NB4 (cell line): ENCODE data around the gene RPS6KA2.
"Not testable (repeated sequence)": the region's sequence is repeated elsewhere in the genome, so short reads cannot be mapped to it uniquely, and the experiment has no call there.

ENCODE experiments used
- DNase-seq: peaks from one replicate; pipeline ENCODE4 v3.0.0; 2010; ENCODE audit warnings: low read depth
- H3K4me3 ChIP-seq: one replicate; pipeline ENCODE4 v1.5.1; 2011; ENCODE audit warnings: mild to moderate bottlenecking, low read depth, low read length, moderate library complexity
- MYC ChIP-seq: IDR thresholded peaks from 2 replicates; pipeline ENCODE4 v1.6.1; 2011; ENCODE audit warnings: low read depth, low read length
- POLR2A ChIP-seq: IDR thresholded peaks from 2 replicates; pipeline ENCODE4 v1.6.1; 2011; ENCODE audit warnings: mild to moderate bottlenecking; ENCODE audit not compliant: insufficient read length; ENCODE audit errors: extremely low read depth
- TF ChIP-seq, protein P1 (sequence below): IDR thresholded peaks from one replicate; pipeline ENCODE4 v1.5.1; 2012; ENCODE audit warnings: low read depth, low read length
- TF ChIP-seq, protein P2 (sequence below): IDR thresholded peaks from 2 replicates; pipeline ENCODE4 v1.6.1; 2011; ENCODE audit warnings: low read depth, low read length

Gene RPS6KA2

DNA sequence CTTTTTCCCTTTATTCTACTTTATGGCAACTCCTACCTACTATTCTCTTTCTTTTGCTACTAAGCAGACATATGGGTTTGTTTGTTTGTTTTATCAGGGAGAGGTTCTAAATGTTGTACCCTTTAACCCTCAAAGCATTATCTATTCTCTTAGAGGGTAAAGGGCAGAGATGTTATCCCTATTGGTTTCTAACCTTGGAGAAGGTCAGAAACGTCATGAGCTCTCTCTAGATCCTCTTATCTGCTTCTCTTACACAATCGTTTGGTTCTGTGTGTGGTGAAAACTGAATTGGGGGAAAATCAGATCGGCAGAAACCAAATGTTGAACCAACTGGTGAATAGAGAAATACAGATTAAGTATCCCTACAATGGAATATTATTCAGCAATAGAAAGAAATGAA is 237.9 kb downstream of the RPS6KA2 start:
- H3K4me3 ChIP-seq, result no peak overlapping the region
- TF ChIP-seq, protein P1, sequence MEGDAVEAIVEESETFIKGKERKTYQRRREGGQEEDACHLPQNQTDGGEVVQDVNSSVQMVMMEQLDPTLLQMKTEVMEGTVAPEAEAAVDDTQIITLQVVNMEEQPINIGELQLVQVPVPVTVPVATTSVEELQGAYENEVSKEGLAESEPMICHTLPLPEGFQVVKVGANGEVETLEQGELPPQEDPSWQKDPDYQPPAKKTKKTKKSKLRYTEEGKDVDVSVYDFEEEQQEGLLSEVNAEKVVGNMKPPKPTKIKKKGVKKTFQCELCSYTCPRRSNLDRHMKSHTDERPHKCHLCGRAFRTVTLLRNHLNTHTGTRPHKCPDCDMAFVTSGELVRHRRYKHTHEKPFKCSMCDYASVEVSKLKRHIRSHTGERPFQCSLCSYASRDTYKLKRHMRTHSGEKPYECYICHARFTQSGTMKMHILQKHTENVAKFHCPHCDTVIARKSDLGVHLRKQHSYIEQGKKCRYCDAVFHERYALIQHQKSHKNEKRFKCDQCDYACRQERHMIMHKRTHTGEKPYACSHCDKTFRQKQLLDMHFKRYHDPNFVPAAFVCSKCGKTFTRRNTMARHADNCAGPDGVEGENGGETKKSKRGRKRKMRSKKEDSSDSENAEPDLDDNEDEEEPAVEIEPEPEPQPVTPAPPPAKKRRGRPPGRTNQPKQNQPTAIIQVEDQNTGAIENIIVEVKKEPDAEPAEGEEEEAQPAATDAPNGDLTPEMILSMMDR, result no peak
- TF ChIP-seq, protein P2, sequence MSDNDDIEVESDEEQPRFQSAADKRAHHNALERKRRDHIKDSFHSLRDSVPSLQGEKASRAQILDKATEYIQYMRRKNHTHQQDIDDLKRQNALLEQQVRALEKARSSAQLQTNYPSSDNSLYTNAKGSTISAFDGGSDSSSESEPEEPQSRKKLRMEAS, result no peak
- TF ChIP-seq POLR2A (no peak), MYC (no peak)
- peak; percentile 25 for DNase-seq

DNA sequence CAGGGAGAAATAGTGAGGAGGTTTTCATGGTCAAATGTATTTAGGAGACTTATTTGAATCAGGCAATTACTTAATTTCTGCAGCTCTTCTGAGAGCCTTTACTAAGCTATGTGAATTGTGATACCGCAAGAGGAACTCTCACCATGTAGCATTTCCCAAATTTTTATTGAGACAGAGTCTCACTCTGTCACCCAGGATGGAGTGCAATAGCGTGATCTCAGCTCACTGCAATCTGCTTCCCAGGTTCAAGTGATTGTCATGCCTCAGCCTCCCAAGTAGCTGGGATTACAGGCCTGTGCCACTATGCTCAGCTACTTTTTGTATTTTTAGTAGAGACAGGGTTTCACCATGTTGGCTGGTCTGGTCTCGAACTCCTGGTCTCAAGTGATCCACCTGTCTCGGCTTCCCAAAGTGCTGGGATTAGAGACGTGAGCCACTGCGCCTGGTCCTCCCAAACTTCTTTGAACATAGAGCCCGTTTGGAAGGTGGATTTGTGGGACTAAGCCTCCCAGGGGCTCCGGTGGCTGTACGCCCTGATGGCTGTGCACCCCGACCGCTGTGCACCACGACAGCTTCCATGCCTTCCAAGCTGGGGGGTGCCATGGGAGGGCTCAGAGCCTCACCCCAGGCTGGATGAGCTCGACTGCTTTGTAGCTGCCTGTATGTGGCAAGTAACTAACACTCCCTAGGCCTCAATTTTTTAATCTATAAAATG is 238.6 kb downstream of the RPS6KA2 start:
- no peak for DNase-seq
- TF ChIP-seq, protein P2, result no peak
- TF ChIP-seq POLR2A (no peak), MYC (no peak)
- TF ChIP-seq, protein P1, result no peak
- no peak overlapping the region for H3K4me3 ChIP-seq

DNA sequence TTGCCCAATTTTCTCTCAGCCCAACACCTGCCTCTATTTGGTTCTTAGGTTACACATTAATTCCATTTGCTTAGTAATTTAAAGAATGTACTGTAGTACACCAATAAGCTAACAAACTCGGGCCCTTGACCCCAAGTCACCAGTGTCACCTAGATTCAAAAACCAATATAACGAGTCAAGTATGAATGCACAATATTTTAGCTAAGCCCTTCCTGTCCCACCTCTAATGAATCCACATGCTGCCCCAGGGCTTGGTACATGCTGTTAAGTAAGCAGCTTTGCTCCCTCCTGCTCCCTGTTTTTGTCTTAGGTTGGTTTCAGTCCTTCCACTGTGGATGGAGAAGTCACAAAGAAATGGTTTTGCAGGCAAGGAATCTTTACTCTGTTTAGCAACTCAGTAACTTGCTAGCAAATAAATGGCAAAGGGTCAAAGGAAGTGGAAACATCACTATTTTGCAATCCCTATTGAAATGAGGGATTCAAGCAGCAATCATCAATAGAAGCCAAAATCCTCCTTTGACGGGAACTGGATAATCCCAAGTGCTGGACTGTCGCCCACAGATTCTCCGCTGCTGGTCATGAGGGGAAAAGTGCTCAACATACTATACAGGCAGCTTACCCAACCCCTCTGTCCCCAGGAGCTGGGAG is 239.3 kb downstream of the RPS6KA2 start:
- no peak overlapping the region for H3K4me3 ChIP-seq
- no peak for DNase-seq
- TF ChIP-seq, protein P1, result no peak

DNA sequence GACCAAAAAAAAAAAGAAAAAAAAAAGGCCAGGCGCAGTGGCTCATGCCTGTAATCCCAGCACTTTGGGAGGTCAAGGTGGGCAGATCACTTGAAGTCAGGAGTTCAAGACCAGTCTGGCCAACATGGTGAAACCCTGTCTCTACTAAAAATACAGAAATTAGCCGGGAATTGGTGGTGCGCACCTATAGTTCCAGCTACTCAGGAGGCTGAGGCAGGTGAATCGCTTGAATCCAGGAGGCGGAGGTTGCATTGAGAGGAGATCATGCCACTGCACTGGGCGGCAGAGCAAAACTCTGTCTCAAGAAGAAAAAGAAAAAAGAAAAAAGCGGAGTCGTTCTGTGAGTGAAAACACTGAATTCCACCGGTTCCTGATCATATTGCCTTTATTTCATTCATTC is 240.0 kb downstream of the RPS6KA2 start:
- not testable (repeated sequence) for H3K4me3 ChIP-seq, DNase-seq

DNA sequence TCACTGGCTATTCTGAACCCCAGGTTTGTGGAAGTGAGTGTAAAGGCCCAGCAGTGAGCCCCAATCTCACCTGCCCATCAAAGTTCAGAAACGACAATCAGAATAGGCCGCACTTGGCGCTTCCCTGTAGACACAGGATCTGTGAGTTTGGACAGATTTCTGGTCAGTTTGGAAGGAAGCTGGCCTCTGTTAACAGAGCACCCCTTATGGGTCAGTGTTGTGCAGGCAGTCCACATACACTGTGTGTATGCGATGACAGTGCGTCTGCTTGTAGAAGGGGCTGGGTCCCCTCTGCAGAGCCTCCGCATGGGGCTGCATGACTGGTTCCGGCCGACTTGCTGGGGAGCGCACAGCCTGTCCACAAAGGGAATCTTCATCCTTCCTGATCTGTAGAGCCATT is 240.9 kb downstream of the RPS6KA2 start:
- no peak for DNase-seq

GRCh38 chr6:166383802-166384363 is 243.2 kb downstream of the RPS6KA2 start:
- H3K4me3 ChIP-seq, result peak overlapping the region; percentile 85

More for the DNA sequence above, 240.9 kb downstream of the RPS6KA2 start:
- TF ChIP-seq, protein P1, result no peak
- TF ChIP-seq POLR2A (no peak), MYC (no peak)
- TF ChIP-seq, protein P2, result no peak
- H3K4me3 ChIP-seq, result no peak overlapping the region

More at GRCh38 chr6:166383802-166384363, 243.2 kb downstream of the RPS6KA2 start:
- not testable (repeated sequence) for DNase-seq
